IPS DF 4.7 (cell line): ENCODE results near the gene EVC2.
"Not testable (repeated sequence)": the region's sequence is repeated elsewhere in the genome, so short reads cannot be mapped to it uniquely, and the experiment has no call there.

Source experiments
- DNase-seq: peaks from one replicate; pipeline ENCODE4 v3.0.0-alpha.2; 2013; ENCODE audit warnings: low spot score; ENCODE audit errors: extremely low read depth

EVC2 gene

GRCh38 chr4:5631352-5632065, 76.8 kb downstream of the EVC2 start:
- no peak for DNase-seq

DNA sequence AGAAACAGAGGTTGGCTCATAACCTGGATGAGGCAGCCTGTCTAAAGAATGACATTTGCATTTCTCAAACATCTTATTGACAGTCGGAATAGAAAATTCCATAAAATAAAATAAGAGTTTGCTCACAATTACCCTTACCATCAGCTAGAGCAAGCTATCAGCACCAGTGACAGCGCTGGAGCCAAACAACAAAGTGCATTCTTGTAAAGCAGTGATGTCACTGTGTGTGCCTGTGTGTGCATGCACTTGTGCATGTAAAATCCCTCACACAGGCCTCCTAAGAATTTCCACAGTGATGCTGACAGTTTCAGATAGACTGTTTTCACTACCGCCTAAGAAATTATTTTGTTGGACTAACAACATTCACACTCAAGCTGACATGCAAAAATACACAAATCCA, 77.6 kb downstream of the EVC2 start:
- DNase-seq = no peak

- DNase-seq = no peak
These were observed 78.8 kb downstream of the EVC2 start for GRCh38 chr4:5629542-5629941.

- no peak for DNase-seq
These were observed 81.4 kb downstream of the EVC2 start for GRCh38 chr4:5626913-5627312.

DNA sequence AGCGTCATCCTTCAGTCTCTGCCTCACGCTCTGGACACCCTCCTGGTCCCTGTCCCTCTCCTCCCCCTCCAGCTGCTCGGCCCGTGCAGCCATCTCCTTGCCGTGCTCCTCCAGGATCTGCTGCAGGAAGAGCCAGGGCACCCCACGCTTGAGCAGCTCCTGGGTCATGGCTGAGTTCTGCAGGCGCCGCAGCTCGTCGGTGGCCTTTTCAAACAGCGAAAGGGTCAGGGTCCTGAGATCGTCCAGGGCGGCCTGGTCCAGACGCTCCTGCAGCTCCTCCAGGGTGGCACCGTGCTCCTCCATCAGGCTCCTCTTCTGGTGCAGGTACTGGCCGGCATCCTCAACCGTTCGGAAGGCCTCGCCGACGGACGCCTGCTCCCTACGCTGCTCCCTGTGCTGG, 85.8 kb downstream of the EVC2 start:
- no peak for DNase-seq

GRCh38 chr4:5619913-5620625, 88.3 kb downstream of the EVC2 start:
- DNase-seq = no peak

GRCh38 chr4:5618051-5618960, 90.1 kb downstream of the EVC2 start:
- no peak for DNase-seq

- DNase-seq = no peak
These were observed 91.9 kb downstream of the EVC2 start for GRCh38 chr4:5616331-5616950.

DNA sequence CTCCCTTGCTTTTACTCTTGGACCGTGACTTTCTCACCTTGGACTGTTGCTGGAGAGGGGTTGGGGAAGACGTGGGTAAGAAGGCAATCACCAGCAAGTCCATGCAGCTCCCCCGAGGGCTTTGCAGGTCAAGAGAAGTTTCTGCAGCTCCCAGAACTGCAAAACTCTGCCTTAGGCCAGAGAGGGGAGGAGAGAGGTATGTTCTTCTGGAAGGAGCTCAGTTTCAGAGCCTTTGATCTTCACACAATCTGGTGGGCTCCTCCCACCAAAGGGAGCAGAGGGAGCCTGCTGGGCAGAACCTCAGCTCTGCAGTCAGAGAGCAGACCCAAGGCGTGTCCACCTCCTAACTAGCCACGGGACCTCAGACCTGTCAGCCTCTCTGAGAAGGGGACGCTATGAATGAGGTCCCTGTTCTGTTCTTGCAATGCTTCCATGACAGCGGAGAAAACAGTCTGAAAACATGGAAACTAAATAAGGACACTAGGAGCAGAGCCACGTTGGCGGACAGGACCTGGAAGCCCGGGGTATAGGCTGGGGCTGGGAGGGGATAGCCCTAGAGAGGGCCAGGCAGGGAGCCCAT, 92.8 kb downstream of the EVC2 start:
- DNase-seq = no peak

- no peak for DNase-seq
These were observed 96.6 kb downstream of the EVC2 start for GRCh38 chr4:5611750-5612149.

DNA sequence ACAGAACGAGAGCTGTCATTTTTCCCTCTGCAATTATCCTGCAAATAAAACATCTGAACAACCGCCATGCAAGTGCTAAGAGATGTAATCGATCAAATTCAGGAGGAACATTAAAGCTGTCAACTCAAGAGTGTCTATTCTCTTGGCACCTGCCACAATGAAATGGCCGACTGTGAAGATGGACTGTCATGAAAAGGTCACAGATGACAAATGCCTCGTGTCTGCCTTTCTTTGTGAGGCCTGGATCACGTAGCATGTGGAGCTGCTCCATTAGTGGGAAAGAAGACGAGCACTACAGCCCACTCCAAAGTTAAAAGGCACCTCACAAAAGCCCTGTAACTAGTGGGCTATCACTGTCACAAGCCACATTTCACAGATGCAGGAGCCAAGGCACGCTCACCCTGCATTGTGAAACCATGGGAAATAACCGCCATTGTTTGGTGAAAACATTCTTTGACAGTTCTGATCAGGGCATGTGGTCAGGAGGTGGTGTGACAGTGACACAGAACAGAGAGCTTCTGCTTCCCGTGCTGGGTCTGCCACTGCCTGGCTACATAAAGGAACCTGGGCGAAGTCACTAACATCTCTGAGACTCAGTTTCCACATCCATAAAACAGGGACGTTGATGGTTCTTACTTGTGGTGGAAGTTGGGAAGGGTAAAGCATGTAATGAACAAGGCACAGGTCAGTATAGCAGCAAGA, 98.9 kb downstream of the EVC2 start:
- DNase-seq = no peak

- not testable (repeated sequence) for DNase-seq
These were observed 114.5 kb downstream of the EVC2 start for GRCh38 chr4:5593828-5594227.

DNA sequence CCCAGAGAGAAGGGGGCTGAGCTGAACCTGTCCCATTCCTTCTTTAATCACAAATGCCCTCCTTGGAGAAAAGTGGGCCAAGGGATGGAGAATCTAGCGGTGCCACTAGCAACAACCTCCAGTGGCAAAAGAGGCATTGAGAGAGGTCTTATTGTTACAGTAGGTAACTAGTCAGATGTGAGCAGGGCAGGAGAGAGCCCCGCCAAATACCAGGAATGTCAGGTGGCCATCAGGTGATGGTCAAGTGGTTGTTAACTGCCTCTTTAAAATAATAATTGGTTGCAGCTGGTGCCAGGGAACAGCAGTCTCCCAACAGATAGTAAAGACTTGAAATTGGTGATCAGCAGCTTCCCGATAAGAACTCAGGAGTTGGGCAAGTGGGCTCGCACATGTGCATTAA, 116.1 kb downstream of the EVC2 start:
- no peak for DNase-seq

- DNase-seq = no peak
These were observed 118.9 kb downstream of the EVC2 start for GRCh38 chr4:5589495-5589894.

GRCh38 chr4:5588046-5588445, 120.3 kb downstream of the EVC2 start:
- DNase-seq = no peak

DNA sequence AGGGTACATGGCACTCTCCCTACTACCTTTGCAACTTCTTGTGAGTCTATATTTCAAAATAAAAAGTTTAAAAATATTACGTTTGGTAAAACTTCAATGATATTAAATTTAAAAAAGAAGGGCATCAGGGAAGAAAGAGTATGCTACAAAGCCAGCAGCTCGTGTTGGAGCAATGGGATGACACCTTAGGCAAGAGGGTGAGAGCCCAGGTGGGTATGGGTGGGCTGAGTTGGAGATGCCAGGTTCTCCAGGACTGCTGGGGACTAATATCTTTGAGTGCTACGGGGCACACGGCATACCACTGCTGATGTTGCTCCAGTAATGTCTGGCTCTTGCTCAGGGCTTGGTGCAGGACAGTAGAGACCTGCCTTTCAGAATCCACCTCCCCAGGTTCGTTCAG, 132.4 kb downstream of the EVC2 start:
- DNase-seq = no peak

DNA sequence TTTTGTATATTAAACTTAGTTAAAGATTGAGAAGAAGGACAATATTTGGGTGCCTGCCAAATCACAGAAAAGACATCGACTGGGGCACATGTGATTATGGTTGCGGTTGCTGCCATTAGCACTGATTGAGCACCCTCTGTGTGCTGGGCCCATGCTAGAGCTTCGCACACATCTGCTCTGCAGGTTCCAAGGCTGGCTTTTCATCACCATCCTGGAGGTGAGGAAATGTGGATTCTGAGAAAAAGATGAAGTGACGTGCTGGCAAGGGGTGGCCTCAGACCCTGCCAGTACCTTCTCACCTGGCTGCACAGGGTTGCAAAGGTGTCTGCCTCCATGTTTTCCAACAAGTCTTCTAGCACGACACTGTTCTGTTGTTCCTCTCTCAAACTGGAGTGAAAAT, 134.0 kb downstream of the EVC2 start:
- DNase-seq = no peak

DNA sequence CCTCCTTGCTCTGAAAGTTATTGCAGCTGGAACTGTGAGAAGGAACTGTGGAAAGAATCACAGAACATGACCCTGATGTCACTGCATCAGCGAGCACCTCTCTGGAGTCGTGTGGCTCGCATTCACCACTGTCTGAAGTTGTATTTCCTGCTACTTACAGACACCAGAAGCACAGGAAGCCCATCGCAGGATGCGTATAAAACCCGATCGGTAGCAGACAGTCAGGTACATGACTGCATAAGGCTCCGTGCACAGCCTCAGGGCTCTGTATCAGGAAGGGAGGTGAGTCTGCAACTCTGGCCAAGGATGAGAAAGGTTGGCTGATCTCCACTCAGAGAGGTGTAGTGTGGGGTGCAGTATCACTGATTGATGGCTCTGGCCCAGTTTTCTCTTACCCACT, 134.4 kb downstream of the EVC2 start:
- no peak for DNase-seq

- no peak for DNase-seq
These were observed 135.6 kb downstream of the EVC2 start for GRCh38 chr4:5572751-5573150.

- no peak for DNase-seq
These were observed 136.2 kb downstream of the EVC2 start for GRCh38 chr4:5572114-5572513.

DNA sequence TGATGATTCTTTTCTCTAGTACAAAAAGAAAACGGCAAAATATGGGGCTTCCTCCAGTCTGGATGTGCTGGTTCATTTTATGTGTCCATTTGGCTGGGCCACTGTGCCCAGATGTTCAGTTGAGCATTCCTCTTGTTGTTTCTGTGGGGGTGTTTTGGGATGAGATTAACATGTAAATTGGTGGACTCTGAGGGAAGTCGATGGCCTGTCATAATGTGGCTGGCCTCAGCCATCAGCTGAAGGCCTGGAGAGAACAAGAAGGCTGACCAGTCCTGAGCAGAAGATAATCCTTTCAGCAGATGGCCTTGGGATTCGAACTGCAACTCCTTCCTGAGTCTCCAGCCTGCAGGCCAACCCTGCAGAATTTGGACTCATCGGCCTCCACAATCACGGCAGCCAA, 136.7 kb downstream of the EVC2 start:
- no peak for DNase-seq
